B cell (primary cell): ENCODE results near the gene KRTAP27-1.

ENCODE experiments used
- CTCF ChIP-seq: fragments of 200-600 bp; IDR thresholded peaks from one replicate; pipeline ENCODE4 v1.8.0; 2022; ENCODE audit warnings: antibody characterized with exemption, mild to moderate bottlenecking
- EZH2 ChIP-seq: IDR thresholded peaks from 2 replicates; pipeline ENCODE4 v1.6.1; 2012; ENCODE audit warnings: borderline replicate concordance, low read depth, mild to moderate bottlenecking, moderate library complexity, low read length; ENCODE audit not compliant: insufficient read depth, poor library complexity, severe bottlenecking

- TF ChIP-seq CTCF (no peak), EZH2 (no peak)
Observed at GRCh38 chr21:30338717-30339116, 1.2 kb upstream of the KRTAP27-1 start.
